ENCODE results near the gene NFKBIA. TPM values are rescaled to one million over a fixed set of nuclear protein-coding genes. Genes with fewer than 3 reads are reported as not detected.
A peak's percentile ranks its signal among the peaks of the same experiment; 100 is the strongest.

The NFKBIA gene
- total and polyA plus RNA-seq, 10 donors: 107 to 482 (median 305) TPM

GRCh38 chr14:35391388-35391710, 13.2 kb downstream of the NFKBIA start:
- DNase-seq: no peak
- H3K9me3 ChIP-seq: no peaks in the 10 kb centered on the region
- H3K27me3 ChIP-seq (replicated peaks in 1 of 7): no peaks in the 10 kb centered on the region
- peak overlapping the region in 2 of 8 donors; percentile 12 to 21 for H3K27ac ChIP-seq
- H3K4me3 ChIP-seq: no peak overlapping the region
- H3K4me1 ChIP-seq: peaks cover 0 to 16% (median 2%) of the 10 kb centered on the region in 6 donors
- intact Hi-C loops (cut with DNase I; ENCODE audit: low total_unique reads): no loop called here
- no peaks in the 10 kb centered on the region for H3K36me3 ChIP-seq
- TF ChIP-seq CTCF (IDR thresholded peaks at IDR 0.05 in 8 of 11, conservative IDR thresholded peaks at IDR 0.05 in 3 of 11) (no peak), POLR2AphosphoS5 (IDR thresholded peaks at IDR 0.05) (no peak)
- WGBS, 5 donors: 81 to 94% (median 93%) methylated on average over 3 of the region's 3 CpGs

- Histone ChIP-seq H3K9me3 (no peaks in the 10 kb centered on the region), H3K4me3 (no peak overlapping the region), H3K36me3 (no peaks in the 10 kb centered on the region), H3K27ac (peak overlapping the region in 2 of 8 donors; percentile 12 to 21), H3K27me3 (replicated peaks in 1 of 7) (no peaks in the 10 kb centered on the region), H3K4me1 (peaks cover 0 to 20% (median 4%) of the 10 kb centered on the region in 6 donors)
- intact Hi-C loops (cut with DNase I; ENCODE audit: low total_unique reads): no loop called here
- no peak for TF ChIP-seq POLR2AphosphoS5 (IDR thresholded peaks at IDR 0.05)
- TF ChIP-seq CTCF (IDR thresholded peaks at IDR 0.05 in 8 of 11, conservative IDR thresholded peaks at IDR 0.05 in 3 of 11): no peak
- no peak for TF ChIP-seq POLR2A (IDR thresholded peaks at IDR 0.05)
- no peak for DNase-seq
- 70 to 78% (median 74%) methylated on average over 4 to 9 of the region's 9 CpGs for WGBS, 5 donors
Measured at GRCh38 chr14:35390577-35391387, 13.8 kb downstream of the NFKBIA start.

- no peaks in the 10 kb centered on the region for H3K9me3 ChIP-seq
- H3K27ac ChIP-seq: no peak overlapping the region
- no peak for DNase-seq
- no peaks in the 10 kb centered on the region for H3K27me3 ChIP-seq (replicated peaks in 1 of 7)
- intact Hi-C loops (cut with DNase I; ENCODE audit: low total_unique reads): no loop called here
- H3K36me3 ChIP-seq: no peaks in the 10 kb centered on the region
- H3K4me1 ChIP-seq: peaks cover 0 to 32% (median 13%) of the 10 kb centered on the region in 6 donors
- H3K4me3 ChIP-seq: no peak overlapping the region
- 91 to 97% (median 96%) methylated on average over 9 of the region's 9 CpGs for WGBS, 5 donors
- no peak for TF ChIP-seq CTCF (IDR thresholded peaks at IDR 0.05 in 8 of 11, conservative IDR thresholded peaks at IDR 0.05 in 3 of 11)
- TF ChIP-seq POLR2AphosphoS5 (IDR thresholded peaks at IDR 0.05): no peak
- no peak for TF ChIP-seq POLR2A (IDR thresholded peaks at IDR 0.05)
Measured at GRCh38 chr14:35389315-35389667, 15.3 kb downstream of the NFKBIA start.

- DNase-seq: no peak
- intact Hi-C loops (cut with DNase I; ENCODE audit: low total_unique reads): no loop called here
- WGBS, 5 donors: 80 to 92% (median 89%) methylated on average over 12 to 14 of the region's 14 CpGs
Measured at GRCh38 chr14:35388656-35389314, 15.8 kb downstream of the NFKBIA start.

More at GRCh38 chr14:35388656-35389314, 15.8 kb downstream of the NFKBIA start:
- Histone ChIP-seq H3K4me1 (peaks cover 0 to 37% (median 15%) of the 10 kb centered on the region in 6 donors), H3K9me3 (no peaks in the 10 kb centered on the region), H3K27me3 (replicated peaks in 1 of 7) (no peaks in the 10 kb centered on the region), H3K36me3 (no peaks in the 10 kb centered on the region), H3K27ac (no peak overlapping the region), H3K4me3 (no peak overlapping the region)
- TF ChIP-seq POLR2A (IDR thresholded peaks at IDR 0.05): no peak
- no peak for TF ChIP-seq CTCF (IDR thresholded peaks at IDR 0.05 in 8 of 11, conservative IDR thresholded peaks at IDR 0.05 in 3 of 11)
- TF ChIP-seq POLR2AphosphoS5 (IDR thresholded peaks at IDR 0.05): no peak

Data from spleen (tissue), 11 donors.